Epithelial cell of esophagus (primary cell): ENCODE data around the gene CTSV.
"Not testable (repeated sequence)": the region's sequence is repeated elsewhere in the genome, so short reads cannot be mapped to it uniquely, and the experiment has no call there.

Experiments used
- DNase-seq: peaks from one replicate; pipeline ENCODE4 v3.0.0; 2010; ENCODE audit warnings: low read depth
- H3K4me3 ChIP-seq: 2 replicates; pipeline ENCODE4 v1.5.1; 2011; ENCODE audit warnings: mild to moderate bottlenecking, low read length, control low read depth
- TF ChIP-seq, protein P1 (sequence below): IDR thresholded peaks from 2 replicates; pipeline ENCODE4 v1.5.1; 2011; ENCODE audit warnings: low read depth, mild to moderate bottlenecking, low read length, control low read depth, inconsistent platforms; ENCODE audit not compliant: insufficient read depth; ENCODE audit errors: missing control alignments

Gene CTSV

DNA sequence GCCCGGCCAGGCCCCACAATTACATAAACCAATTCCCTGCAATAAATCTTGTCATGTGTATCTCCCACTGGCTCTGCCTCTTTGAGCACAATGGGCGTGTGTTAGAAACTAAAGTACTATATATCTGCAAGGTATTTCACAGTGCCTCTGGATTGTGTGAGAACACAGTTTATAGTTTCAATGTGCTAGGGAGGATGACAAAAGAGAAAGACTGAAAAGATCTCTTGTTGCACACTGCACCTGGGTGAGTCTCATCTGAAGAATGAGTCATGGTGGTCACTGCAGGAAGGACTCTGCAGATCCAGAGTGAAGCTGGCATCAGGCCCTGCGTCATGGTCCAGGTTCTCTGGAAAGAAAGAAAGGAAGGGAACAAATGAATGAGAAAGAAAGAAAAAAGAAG, 20.7 kb upstream of the CTSV start:
- DNase-seq, result peak; percentile 90
- TF ChIP-seq, protein P1, sequence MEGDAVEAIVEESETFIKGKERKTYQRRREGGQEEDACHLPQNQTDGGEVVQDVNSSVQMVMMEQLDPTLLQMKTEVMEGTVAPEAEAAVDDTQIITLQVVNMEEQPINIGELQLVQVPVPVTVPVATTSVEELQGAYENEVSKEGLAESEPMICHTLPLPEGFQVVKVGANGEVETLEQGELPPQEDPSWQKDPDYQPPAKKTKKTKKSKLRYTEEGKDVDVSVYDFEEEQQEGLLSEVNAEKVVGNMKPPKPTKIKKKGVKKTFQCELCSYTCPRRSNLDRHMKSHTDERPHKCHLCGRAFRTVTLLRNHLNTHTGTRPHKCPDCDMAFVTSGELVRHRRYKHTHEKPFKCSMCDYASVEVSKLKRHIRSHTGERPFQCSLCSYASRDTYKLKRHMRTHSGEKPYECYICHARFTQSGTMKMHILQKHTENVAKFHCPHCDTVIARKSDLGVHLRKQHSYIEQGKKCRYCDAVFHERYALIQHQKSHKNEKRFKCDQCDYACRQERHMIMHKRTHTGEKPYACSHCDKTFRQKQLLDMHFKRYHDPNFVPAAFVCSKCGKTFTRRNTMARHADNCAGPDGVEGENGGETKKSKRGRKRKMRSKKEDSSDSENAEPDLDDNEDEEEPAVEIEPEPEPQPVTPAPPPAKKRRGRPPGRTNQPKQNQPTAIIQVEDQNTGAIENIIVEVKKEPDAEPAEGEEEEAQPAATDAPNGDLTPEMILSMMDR, result no peak
- no peak overlapping the region for H3K4me3 ChIP-seq

DNA sequence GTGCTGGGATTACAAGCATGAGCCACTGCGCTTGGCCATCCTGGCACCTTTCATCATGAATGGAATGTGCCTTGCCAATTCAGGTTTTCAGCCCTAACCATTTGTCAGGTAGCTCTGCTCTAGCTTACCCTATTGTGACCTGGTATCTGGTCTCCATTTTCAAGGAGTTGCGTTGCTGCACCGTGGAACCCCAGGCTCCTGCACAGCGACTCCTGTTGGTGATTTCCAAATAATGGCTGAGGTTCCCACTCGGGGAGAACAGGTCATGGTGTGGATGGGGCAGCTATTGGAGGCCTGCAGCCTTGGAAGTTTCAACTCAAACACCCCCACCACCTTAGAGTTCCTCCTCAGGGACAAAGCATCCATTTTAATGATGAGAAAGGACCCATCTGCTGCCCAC, 18.7 kb upstream of the CTSV start:
- TF ChIP-seq, protein P1, result no peak
- H3K4me3 ChIP-seq, result no peak overlapping the region
- DNase-seq, result no peak

DNA sequence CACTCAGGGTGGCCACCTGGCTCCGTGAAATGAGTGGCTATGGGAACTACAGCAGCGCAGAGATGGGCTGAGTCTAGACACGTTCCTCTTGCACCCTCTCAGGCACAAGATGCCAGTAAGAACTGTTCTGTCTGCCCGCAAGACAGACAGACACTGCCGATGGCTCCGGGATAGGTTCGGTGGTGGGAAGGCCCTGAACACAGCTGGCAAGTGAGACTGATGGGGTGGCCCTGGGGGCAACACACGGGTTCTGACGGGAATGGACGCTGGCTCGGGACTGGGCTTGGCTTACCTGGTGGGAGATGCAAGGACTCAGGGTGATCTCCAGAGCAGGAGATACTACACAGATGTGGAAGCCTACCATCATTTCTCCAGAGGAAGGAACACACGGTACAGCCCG, 16.9 kb upstream of the CTSV start:
- DNase-seq, H3K4me3 ChIP-seq: not testable (repeated sequence)

DNA sequence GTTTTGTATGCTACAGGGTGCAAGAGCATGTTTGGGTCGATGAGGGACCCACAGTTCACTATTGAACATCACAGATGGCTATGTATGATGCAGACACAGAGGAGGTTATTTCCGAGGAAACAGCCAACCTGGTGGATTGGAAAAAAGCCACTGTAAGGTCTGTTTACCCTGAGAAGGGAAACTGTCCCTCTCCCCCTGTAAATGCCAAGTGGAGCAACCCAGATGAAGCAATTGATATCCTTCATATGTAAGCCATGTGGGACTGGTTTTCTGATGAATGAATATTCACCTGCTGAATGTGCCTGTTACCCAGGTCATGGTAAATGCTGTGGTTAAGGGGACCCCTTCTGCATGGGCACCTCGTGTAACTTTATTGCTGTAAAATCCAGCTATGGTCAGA, 14.8 kb upstream of the CTSV start:
- no peak for DNase-seq
- TF ChIP-seq, protein P1, result no peak
- no peak overlapping the region for H3K4me3 ChIP-seq

DNA sequence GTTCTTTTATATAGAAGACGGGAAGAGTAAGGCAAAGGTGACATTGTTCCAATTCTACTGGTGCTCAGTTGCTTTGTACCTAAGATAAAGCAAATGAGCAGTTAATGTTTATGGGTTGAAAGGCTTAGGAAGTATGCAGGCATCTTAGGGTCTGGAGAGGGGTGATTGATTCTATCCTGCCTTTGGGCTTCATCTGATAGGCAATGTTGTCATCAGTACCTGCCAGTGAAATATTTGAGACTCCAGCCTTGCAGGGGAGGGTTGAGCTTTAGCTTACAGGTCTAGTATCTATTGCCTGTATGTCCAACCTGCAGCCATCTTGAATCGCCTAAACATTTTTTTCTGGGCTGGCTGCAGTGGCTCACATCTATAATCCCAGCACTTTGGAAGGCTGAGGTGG, 13.8 kb upstream of the CTSV start:
- TF ChIP-seq, protein P1, result no peak
- no peak for DNase-seq
- no peak overlapping the region for H3K4me3 ChIP-seq

DNA sequence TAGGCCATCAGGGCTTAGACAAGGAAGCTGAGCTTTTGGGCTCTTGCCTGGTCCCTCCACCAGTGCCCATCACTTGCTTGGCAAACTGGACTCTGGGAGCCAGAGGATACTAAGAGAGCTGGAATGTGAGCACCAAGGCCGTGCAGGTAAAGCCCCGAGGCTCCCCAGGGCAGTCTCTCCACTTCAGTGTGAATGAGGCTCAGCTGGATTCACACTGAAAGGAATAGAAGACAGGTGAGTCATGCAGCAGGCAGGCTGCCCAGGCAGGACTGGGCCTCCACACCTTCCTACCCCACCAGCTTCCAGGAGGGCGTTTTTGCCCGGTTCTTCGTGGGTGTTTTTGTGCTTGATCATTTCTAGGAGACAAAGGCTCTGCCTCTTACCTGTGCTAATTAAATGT, 7.3 kb upstream of the CTSV start:
- TF ChIP-seq, protein P1, result no peak
- no peak overlapping the region for H3K4me3 ChIP-seq
- peak; percentile 99 for DNase-seq

DNA sequence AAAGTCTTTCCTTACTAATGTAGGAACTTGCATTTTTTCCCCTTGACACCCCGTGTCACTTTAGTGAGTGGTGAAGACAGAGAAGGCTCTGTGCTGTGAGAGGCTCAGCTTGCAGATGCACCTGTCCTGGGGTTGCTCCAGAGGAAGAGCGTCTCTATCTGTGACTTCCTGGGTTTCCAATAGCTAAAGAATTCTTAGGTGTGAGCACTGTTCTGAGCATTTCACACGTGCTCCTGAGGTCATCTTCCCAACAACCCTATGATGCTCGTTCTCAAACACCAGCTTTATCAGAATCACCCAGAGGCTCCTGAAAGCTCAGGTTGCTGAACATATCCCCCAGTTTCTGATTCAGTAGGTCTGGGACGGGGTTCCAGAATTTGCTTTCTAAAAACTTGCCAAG, 6.4 kb upstream of the CTSV start:
- DNase-seq, result no peak
- no peak overlapping the region for H3K4me3 ChIP-seq
- TF ChIP-seq, protein P1, result no peak

DNA sequence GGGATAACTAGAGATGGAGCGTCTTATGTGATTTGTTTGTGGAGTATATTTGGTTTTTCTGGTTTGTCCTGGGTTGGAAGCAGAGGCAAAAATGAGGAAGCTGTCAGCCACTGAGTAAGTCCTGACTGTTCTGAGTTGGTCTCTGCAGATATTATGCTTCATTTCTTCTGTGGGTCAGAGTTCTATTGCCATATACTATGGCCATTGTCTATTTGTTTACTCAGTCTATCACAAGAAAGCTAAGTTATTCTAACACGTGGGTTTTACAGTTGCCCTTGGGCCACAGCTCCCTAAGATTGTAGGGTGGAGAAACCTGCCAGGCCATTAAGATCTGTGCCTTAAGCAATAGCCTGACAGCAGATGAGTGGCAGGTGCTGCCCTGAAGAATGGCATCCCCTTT, 3.0 kb upstream of the CTSV start:
- H3K4me3 ChIP-seq, result no peak overlapping the region
- peak; percentile 60 for DNase-seq
- TF ChIP-seq, protein P1, result no peak
